H7 (cell line): ENCODE data around the gene MIGA2. TPM values are rescaled to one million over a fixed set of nuclear protein-coding genes. Genes with fewer than 3 reads are reported as not detected.

ENCODE experiments used
- DNase-seq: peaks from one replicate; pipeline ENCODE4 v3.0.0; 2012
- H3K27me3 ChIP-seq: 2 replicates; pipeline ENCODE4 v1.6.0; 2011; ENCODE audit warnings: mild to moderate bottlenecking, low read length; ENCODE audit not compliant: control insufficient read depth, insufficient read depth
- H3K36me3 ChIP-seq: replicated peaks from 2 replicates; pipeline ENCODE4 v1.5.1; 2011; ENCODE audit warnings: low read length; ENCODE audit not compliant: control insufficient read depth, insufficient read depth
- H3K4me3 ChIP-seq: 2 replicates; pipeline ENCODE4 v1.5.1; 2011; ENCODE audit warnings: low read depth, mild to moderate bottlenecking, control low read depth, low read length, moderate library complexity; ENCODE audit not compliant: insufficient read depth
- total RNA-seq: library from RNA; depleted of rRNA; stranded (reverse); fragments of >200 nt; shearing (Covaris generic); gene quantifications from 2 replicates; pipeline ENCODE4 v1.2.3, GENCODE V29; 2014

MIGA2 gene
- total RNA-seq, 1 experiment from 2014 or later: 26.4 TPM

GRCh38 chr9:129080601-129081387 is 44.4 kb downstream of the MIGA2 start, which contains the start of gene DOLPP1:
TSS of gene DOLPP1 (plus strand) at chr9:129081111. CDS start at chr9:129081132, 21 bp downstream.
- peak within 1 kb of the TSS; percentile 77 for H3K4me3 ChIP-seq

GRCh38 chr9:129081388-129081904 is 45.0 kb downstream of the MIGA2 start:
- peak overlapping the region; percentile 77 for H3K4me3 ChIP-seq
- H3K36me3 ChIP-seq: peaks cover 7% of the 10 kb centered on the region
- DNase-seq: peak; percentile 100
- H3K27me3 ChIP-seq: no peaks in the 10 kb centered on the region

More at GRCh38 chr9:129080601-129081387, 44.4 kb downstream of the MIGA2 start, which contains the start of gene DOLPP1:
- H3K27me3 ChIP-seq: no peaks in the 10 kb centered on the region
- DNase-seq: peak; percentile 100
- H3K36me3 ChIP-seq: peaks cover 4% of the 10 kb centered on the region

GRCh38 chr9:129084087-129084486 is 47.7 kb downstream of the MIGA2 start:
- DNase-seq: no peak
- Histone ChIP-seq H3K27me3 (no peaks in the 10 kb centered on the region), H3K36me3 (peaks cover 14% of the 10 kb centered on the region), H3K4me3 (no peak overlapping the region)

- DNase-seq: no peak
- peaks cover 19% of the 10 kb centered on the region for H3K36me3 ChIP-seq
- no peaks in the 10 kb centered on the region for H3K27me3 ChIP-seq
- H3K4me3 ChIP-seq: no peak overlapping the region
These were observed 52.8 kb downstream of the MIGA2 start for GRCh38 chr9:129089246-129089645.

- no peaks in the 10 kb centered on the region for H3K27me3 ChIP-seq
- H3K4me3 ChIP-seq: no peak overlapping the region
- peaks cover 5% of the 10 kb centered on the region for H3K36me3 ChIP-seq
- DNase-seq: no peak
These were observed 57.4 kb downstream of the MIGA2 start for GRCh38 chr9:129093602-129094386.

- no peak for DNase-seq
- Histone ChIP-seq H3K4me3 (no peak overlapping the region), H3K27me3 (no peaks in the 10 kb centered on the region), H3K36me3 (peaks cover 3% of the 10 kb centered on the region)
These were observed 58.2 kb downstream of the MIGA2 start for GRCh38 chr9:129094387-129095169.

GRCh38 chr9:129095170-129095667 is 58.8 kb downstream of the MIGA2 start:
- Histone ChIP-seq H3K4me3 (no peak overlapping the region), H3K36me3 (no peaks in the 10 kb centered on the region), H3K27me3 (no peaks in the 10 kb centered on the region)
- no peak for DNase-seq

DNA sequence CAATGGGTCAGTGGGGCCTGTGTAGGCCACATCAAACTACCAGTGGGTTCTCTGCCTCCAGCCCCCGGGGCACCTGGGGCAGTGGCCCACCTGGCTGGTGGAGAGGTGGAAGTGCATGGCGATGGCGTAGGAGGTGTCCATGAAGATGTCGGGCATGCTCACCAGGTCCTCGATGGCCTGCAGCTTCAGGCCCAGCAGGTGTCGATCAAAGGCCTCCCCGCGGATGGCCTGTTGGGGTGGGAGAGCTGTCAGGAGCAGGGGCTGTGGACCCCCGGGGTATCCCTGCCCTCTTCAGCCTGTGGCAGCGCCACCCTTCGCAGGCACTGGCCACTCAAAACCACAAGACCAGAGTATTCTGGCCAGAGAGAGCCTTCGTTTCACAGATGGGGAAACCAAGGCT is 59.5 kb downstream of the MIGA2 start:
- no peaks in the 10 kb centered on the region for H3K36me3 ChIP-seq
- no peaks in the 10 kb centered on the region for H3K27me3 ChIP-seq
- DNase-seq: no peak
- H3K4me3 ChIP-seq: no peak overlapping the region

DNA sequence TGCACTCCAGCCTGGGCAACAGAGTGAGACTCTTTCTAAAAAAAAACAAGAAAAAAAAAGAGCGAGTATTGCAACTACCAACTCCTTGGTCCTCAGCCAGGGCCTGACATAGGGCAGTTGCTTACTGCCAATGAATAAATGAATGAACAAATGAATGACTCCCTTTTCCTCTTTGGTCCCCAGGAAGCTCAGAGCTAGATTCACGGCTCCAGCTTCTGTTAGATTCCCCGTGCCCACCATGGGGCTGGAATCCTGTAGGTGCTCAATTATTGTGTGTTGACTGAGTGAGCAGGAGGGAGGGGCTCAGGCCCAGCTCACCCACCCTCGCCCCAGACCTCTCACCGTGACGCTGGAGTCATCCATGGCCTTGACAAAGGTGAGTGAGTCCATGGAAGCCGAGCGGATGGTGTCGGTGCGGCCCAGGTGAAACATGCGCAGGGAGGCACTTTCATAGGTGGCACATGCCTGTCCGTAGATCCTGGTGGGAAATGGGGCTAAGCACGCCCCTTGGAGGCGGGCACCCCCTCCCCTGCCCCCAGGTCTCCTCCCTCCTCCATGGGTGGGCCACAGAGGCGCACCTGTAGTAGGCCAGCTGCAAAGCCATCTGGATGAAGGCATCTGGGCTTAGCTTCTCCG is 61.4 kb downstream of the MIGA2 start:
- DNase-seq: no peak
- Histone ChIP-seq H3K36me3 (no peaks in the 10 kb centered on the region), H3K4me3 (no peak overlapping the region), H3K27me3 (no peaks in the 10 kb centered on the region; the same call in 1 of the 2 replicates)

DNA sequence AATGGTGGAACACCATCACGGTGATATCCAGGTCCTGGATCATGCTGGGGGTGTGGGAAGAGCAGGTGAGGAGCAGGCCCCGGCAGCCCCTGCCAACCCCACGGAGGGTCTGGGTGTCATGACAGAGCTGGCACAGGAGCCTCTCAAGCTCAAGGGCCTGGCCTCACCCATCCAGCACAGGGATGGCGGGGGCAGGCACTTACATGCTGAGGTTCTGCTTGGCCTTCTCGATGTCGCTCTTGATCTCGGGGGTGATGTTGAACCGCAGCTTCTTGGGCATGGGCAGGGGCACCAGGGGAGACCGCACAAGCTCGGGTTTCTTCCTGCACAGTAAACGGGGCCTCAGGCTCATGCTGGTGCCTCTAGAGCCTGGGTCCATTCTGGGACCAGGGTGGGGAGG is 61.9 kb downstream of the MIGA2 start:
- no peaks in the 10 kb centered on the region for H3K36me3 ChIP-seq
- H3K27me3 ChIP-seq: no peaks in the 10 kb centered on the region; the same call in 1 of the 2 replicates
- no peak overlapping the region for H3K4me3 ChIP-seq
- no peak for DNase-seq

DNA sequence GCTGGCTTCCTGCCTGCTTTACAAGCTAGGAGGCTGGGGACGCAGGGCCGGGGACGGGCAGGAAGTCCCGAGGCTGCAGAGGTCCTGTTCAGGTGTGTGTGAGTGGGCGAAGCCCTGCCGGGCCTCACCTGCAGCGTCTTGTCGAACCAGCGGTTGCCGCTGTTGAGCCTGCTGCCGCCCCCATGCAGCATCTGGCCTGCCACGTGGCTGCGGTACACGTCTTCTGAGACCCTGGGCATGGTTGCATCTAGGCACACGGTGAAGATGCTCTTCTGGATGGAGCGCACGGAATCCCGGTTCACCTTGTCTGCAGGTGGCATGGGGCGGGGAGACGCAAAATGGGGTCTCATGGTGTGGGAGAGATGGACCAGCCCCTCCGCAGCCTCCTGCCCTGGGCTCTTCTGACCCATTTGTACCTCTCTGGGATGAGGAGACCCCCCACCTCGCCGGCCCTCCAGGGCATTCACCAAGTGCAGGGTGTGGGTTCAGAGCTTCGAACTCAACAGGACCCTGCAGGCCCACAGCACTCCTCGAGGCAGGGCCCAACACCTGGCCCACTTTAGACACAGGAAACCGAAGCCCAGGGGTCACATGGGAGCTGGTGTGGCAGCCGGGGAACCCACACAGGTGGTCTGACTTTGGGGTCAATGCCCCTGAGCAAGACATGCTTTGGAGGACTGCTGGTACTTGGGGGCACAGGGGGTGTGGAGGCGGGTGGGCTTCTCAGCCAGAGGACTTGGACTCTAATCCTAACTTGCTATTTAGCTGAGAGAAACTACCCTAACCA is 64.2 kb downstream of the MIGA2 start:
- no peak overlapping the region for H3K4me3 ChIP-seq
- H3K27me3 ChIP-seq: no peaks in the 10 kb centered on the region; the same call in 1 of the 2 replicates
- DNase-seq: peak; percentile 88
- no peaks in the 10 kb centered on the region for H3K36me3 ChIP-seq

DNA sequence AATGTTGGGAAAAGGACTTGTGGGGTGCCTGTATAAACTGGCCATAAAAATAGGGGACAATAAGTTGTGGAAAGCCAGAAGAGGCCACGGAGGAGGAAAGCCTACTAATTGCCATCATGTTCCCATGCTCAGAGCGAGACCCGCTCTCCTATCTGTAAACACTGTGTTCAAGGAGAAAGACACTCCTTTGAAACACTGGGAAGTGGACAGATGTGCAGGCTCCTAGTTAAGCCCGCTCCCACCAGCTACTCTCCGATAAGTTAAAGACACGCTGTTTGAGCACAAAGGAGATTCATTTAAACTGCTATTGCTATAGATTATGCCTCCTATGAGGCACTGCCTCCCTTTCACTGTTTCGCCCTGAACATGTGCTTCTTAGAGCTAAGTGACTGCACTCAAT is 64.9 kb downstream of the MIGA2 start:
- Histone ChIP-seq H3K27me3 (no peaks in the 10 kb centered on the region; the same call in 1 of the 2 replicates), H3K4me3 (no peak overlapping the region), H3K36me3 (no peaks in the 10 kb centered on the region)
- no peak for DNase-seq

GRCh38 chr9:129102095-129102525 is 65.7 kb downstream of the MIGA2 start:
- no peaks in the 10 kb centered on the region; the same call in 1 of the 2 replicates for H3K27me3 ChIP-seq
- no peaks in the 10 kb centered on the region for H3K36me3 ChIP-seq
- DNase-seq: no peak
- H3K4me3 ChIP-seq: no peak overlapping the region
